Mammary epithelial cell (primary cell): ENCODE measurements around the gene PTGER3.

Source experiments
- EZH2 ChIP-seq: IDR thresholded peaks from 2 replicates; pipeline ENCODE4 v1.6.1; 2012; ENCODE audit warnings: low read length, inconsistent platforms, borderline replicate concordance
- TF ChIP-seq, protein P1 (sequence below), 2 donors: IDR thresholded peaks in 1 of 2; conservative IDR thresholded peaks in 1 of 2; 2 replicates each; pipeline ENCODE4 v1.5.1; 2011 to 2012; ENCODE audit warnings: inconsistent platforms in 2 of 2, low read length in 2 of 2, mild to moderate bottlenecking in 2 of 2, control low read depth in 1 of 2, low read depth in 1 of 2; ENCODE audit not compliant: insufficient read depth in 1 of 2; ENCODE audit errors: extremely low read depth in 1 of 2

DNA sequence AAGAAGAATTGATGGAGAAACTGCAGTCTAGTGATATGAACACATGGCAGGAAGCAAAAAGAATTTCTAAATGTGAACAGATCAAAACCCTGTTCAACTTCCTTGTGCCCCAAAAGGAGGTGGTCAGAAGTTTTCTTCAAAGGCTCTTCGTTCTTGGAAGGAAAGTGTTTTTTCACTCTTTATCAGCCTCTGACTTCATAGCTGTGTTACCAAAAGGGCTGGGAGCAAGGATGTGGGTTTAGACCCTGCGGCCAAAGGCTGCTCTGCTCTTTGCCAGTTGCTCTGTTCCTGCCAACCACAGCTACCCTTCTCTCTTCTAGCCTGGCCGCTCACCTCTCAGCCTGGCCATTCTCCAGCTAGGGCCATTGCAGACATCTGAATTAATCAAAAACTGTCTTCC, 53.8 kb downstream of the PTGER3 start:
- TF ChIP-seq, protein P1, sequence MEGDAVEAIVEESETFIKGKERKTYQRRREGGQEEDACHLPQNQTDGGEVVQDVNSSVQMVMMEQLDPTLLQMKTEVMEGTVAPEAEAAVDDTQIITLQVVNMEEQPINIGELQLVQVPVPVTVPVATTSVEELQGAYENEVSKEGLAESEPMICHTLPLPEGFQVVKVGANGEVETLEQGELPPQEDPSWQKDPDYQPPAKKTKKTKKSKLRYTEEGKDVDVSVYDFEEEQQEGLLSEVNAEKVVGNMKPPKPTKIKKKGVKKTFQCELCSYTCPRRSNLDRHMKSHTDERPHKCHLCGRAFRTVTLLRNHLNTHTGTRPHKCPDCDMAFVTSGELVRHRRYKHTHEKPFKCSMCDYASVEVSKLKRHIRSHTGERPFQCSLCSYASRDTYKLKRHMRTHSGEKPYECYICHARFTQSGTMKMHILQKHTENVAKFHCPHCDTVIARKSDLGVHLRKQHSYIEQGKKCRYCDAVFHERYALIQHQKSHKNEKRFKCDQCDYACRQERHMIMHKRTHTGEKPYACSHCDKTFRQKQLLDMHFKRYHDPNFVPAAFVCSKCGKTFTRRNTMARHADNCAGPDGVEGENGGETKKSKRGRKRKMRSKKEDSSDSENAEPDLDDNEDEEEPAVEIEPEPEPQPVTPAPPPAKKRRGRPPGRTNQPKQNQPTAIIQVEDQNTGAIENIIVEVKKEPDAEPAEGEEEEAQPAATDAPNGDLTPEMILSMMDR (conservative IDR thresholded peaks at IDR 0.05 in 1 of 2, IDR thresholded peaks at IDR 0.05 in 1 of 2; ENCODE audit: extremely low read depth in 1 of 2, insufficient read depth in 1 of 2, low read depth in 1 of 2, low read length in 2 of 2), result no peak
- no peak for TF ChIP-seq EZH2
